HepG2 (cell line): ENCODE measurements around the gene MIF4GD. TPM values are rescaled to one million over a fixed set of nuclear protein-coding genes. Genes with fewer than 3 reads are reported as not detected.

Source experiments
- CC2D1A ChIP-seq: sonication (generic); formaldehyde crosslinking; IDR thresholded peaks from 2 replicates; pipeline ENCODE4 v1.8.1; 2023; ENCODE audit warnings: mild to moderate bottlenecking, missing genetic modification reagents
- CEBPZ ChIP-seq: IDR thresholded peaks from 2 replicates; pipeline ENCODE4 v1.6.1; 2012; ENCODE audit warnings: low read length, improper control_type of control experiment
- CSRNP1 ChIP-seq: sonication (generic); formaldehyde crosslinking; IDR thresholded peaks from 2 replicates; pipeline ENCODE4 v1.8.1; 2023; ENCODE audit warnings: mild to moderate bottlenecking, missing genetic modification reagents
- FOXM1 ChIP-seq: sonication (generic); formaldehyde crosslinking; IDR thresholded peaks from 2 replicates; pipeline ENCODE4 v1.5.0; 2020; ENCODE audit warnings: missing genetic modification reagents
- HMG20A ChIP-seq: IDR thresholded peaks from 2 replicates; pipeline ENCODE4 v1.6.1; 2016; ENCODE audit warnings: borderline replicate concordance
- KDM1A ChIP-seq: IDR thresholded peaks from 2 replicates; pipeline ENCODE4 v1.6.1; 2016; ENCODE audit warnings: missing compliant biosample characterization
- KLF12 ChIP-seq: sonication (generic); formaldehyde crosslinking; IDR thresholded peaks from 2 replicates; pipeline ENCODE4 v1.4.0; 2020; ENCODE audit warnings: missing genetic modification reagents, borderline replicate concordance
- NFYB ChIP-seq: sonication (generic); formaldehyde crosslinking; IDR thresholded peaks from 2 replicates; pipeline ENCODE4 v1.4.0; 2020; ENCODE audit warnings: missing genetic modification reagents
- REST ChIP-seq, 2 experiments: IDR thresholded peaks; 2 replicates each; pipeline ENCODE4 v1.6.1; 2011 to 2012; ENCODE audit warnings: low read length in 2 of 2, borderline replicate concordance in 1 of 2, low read depth in 1 of 2, mild to moderate bottlenecking in 1 of 2, moderate library complexity in 1 of 2
- TP53 ChIP-seq: sonication (generic); formaldehyde crosslinking; conservative IDR thresholded peaks from 2 replicates; pipeline ENCODE4 v1.4.0; 2020; ENCODE audit warnings: missing genetic modification reagents
- ZBTB38 ChIP-seq: sonication (generic); formaldehyde crosslinking; IDR thresholded peaks from 2 replicates; pipeline ENCODE4 v1.5.1; 2020; ENCODE audit warnings: mild to moderate bottlenecking, missing genetic modification reagents
- ZNF24 ChIP-seq: fragments of 450-650 bp; IDR thresholded peaks from 2 replicates; pipeline ENCODE4 v1.6.1; 2017; ENCODE audit warnings: antibody characterized with exemption, mild to moderate bottlenecking
- ZNF512B ChIP-seq: sonication (generic); formaldehyde crosslinking; IDR thresholded peaks from 2 replicates; pipeline ENCODE4 v1.5.1; 2020; ENCODE audit warnings: missing genetic modification reagents, mild to moderate bottlenecking, borderline replicate concordance
- ZNF788 ChIP-seq: sonication (generic); formaldehyde crosslinking; IDR thresholded peaks from 2 replicates; pipeline ENCODE4 v1.5.0; 2020; ENCODE audit warnings: mild to moderate bottlenecking, missing genetic modification reagents, borderline replicate concordance
- ZNF790 ChIP-seq: sonication (generic); formaldehyde crosslinking; IDR thresholded peaks from 2 replicates; pipeline ENCODE4 v1.8.0; 2022; ENCODE audit warnings: missing genetic modification reagents, mild to moderate bottlenecking, borderline replicate concordance
- polyA plus RNA-seq, 8 experiments: library from polyadenylated mRNA; depleted of rRNA in 3 of 8; stranded (reverse) in 7 of 8; unstranded in 1 of 8; fragments of >200 nt; fragmentation: Illumina TruSeq in 4 of 8; extraction: Trizol in 4 of 8; gene quantifications; 2 replicates each; pipeline versions ENCODE4 v1.2.1 to v1.2.3, GENCODE V29; 2011 to 2016; ENCODE audit warnings: low read depth in 4 of 8, missing spikeins in 1 of 8, mixed read lengths in 1 of 8; ENCODE audit not compliant: insufficient read depth in 1 of 8
- total RNA-seq, 5 experiments: library from RNA; depleted of rRNA; stranded (reverse); fragments of >200 nt; fragmentation: Illumina TruSeq; extraction: Trizol; gene quantifications; 2 replicates each; pipeline ENCODE4 v1.2.3, GENCODE V29; 2016; ENCODE audit warnings: low read depth in 1 of 5

The MIF4GD gene
- total and polyA plus RNA-seq, 2 of the 13 experiments (the other 11 are each of a cell fraction or from before 2014, with no cell fraction given) = 14.0 to 28.0 TPM

GRCh38 chr17:75308732-75309629 lies 38.0 kb upstream of the MIF4GD start (continued):
- no peak for TF ChIP-seq NFYB (CRISPR knock-in tag)
- TF ChIP-seq TP53 = no peak
- 0 out of 2 replicates have a peak, but pooled peaks have one; percentile 24 for TF ChIP-seq CC2D1A
- TF ChIP-seq KLF12 = no peak
- peak in 1 of 2 experiments; percentile 37; a peak in 1 of 4 replicates for TF ChIP-seq REST (IDR thresholded peaks at IDR 0.05; ENCODE audit: borderline replicate concordance in 1 of 2, low read depth in 1 of 2, low read length in 2 of 2)
- peak; percentile 77 for TF ChIP-seq KDM1A (CRISPR knock-in tag)
- peak; percentile 48; the same call in 1 of the 2 replicates for TF ChIP-seq HMG20A (CRISPR knock-in tag)
- TF ChIP-seq ZBTB38 (CRISPR knock-in tag) = peak; percentile 77
- peak; percentile 10; the same call in 1 of the 2 replicates for TF ChIP-seq CSRNP1
- TF ChIP-seq ZNF790 = no peak; the same call in 1 of the 2 replicates
- TF ChIP-seq ZNF24 = peak; percentile 21; the same call in 1 of the 2 replicates
- no peak for TF ChIP-seq ZNF512B (CRISPR knock-in tag)
- TF ChIP-seq FOXM1 (CRISPR knock-in tag) = no peak
- TF ChIP-seq ZNF788 (CRISPR knock-in tag) = peak; percentile 92; the same call in 1 of the 2 replicates
- no peak for TF ChIP-seq CEBPZ
